WTC11 (cell line): ENCODE data around the gene GPR158.

Experiments used
- ATF1 ChIP-seq: sonication (generic); formaldehyde crosslinking; IDR thresholded peaks from 2 replicates; pipeline ENCODE4 v1.8.1; 2023; ENCODE audit warnings: mild to moderate bottlenecking, moderate library complexity, missing genetic modification reagents
- CTCF ChIP-seq: fragments of 200-600 bp; IDR thresholded peaks from 2 replicates; pipeline ENCODE4 v1.8.0; 2022; ENCODE audit warnings: antibody characterized with exemption
- ESRRA ChIP-seq: sonication (generic); formaldehyde crosslinking; IDR thresholded peaks from 2 replicates; pipeline ENCODE4 v1.8.1; 2022; ENCODE audit warnings: mild to moderate bottlenecking, missing genetic modification reagents, borderline replicate concordance
- FOXK1 ChIP-seq: sonication (generic); formaldehyde crosslinking; IDR thresholded peaks from 2 replicates; pipeline ENCODE4 v1.8.0; 2022; ENCODE audit warnings: mild to moderate bottlenecking, moderate library complexity, missing genetic modification reagents
- SP1 ChIP-seq: sonication (generic); formaldehyde crosslinking; conservative IDR thresholded peaks from 2 replicates; pipeline ENCODE4 v1.8.1; 2022; ENCODE audit warnings: missing genetic modification reagents
- STAT6 ChIP-seq: sonication (generic); formaldehyde crosslinking; conservative IDR thresholded peaks from 2 replicates; pipeline ENCODE4 v1.8.1; 2023; ENCODE audit warnings: mild to moderate bottlenecking, low read depth, missing genetic modification reagents, moderate library complexity
- ZNF138 ChIP-seq: sonication (generic); formaldehyde crosslinking; conservative IDR thresholded peaks from 2 replicates; pipeline ENCODE4 v1.8.1; 2022; ENCODE audit warnings: mild to moderate bottlenecking, moderate library complexity, missing genetic modification reagents
- ZNF671 ChIP-seq: fragments of 250-450 bp; sonication (Bioruptor Pico); IDR thresholded peaks from 2 replicates; pipeline ENCODE4 v1.8.0; 2021; ENCODE audit warnings: mild to moderate bottlenecking
- ZSCAN18 ChIP-seq: fragments of 250-450 bp; sonication (Bioruptor Pico); IDR thresholded peaks from 2 replicates; pipeline ENCODE4 v2.1.2; 2022; ENCODE audit warnings: mild to moderate bottlenecking, moderate library complexity

GRCh38 chr10:25294032-25294926, 119.5 kb downstream of the GPR158 start:
- TF ChIP-seq STAT6 (CRISPR knock-in tag) (no peak), SP1 (CRISPR knock-in tag) (no peak), CTCF (no peak), FOXK1 (CRISPR knock-in tag) (no peak), ATF1 (CRISPR knock-in tag) (no peak), ZNF138 (CRISPR knock-in tag) (no peak), ZSCAN18 (no peak), ZNF671 (CRISPR knock-in tag) (no peak), ESRRA (CRISPR knock-in tag) (no peak)
